Forelimb muscle (tissue), 1 donor: ENCODE results near the gene IL17RE. TPM values are rescaled to one million over a fixed set of nuclear protein-coding genes. Genes with fewer than 3 reads are reported as not detected.
A peak's percentile ranks its signal among the peaks of the same experiment; 100 is the strongest.
"Not testable (repeated sequence)": the region's sequence is repeated elsewhere in the genome, so short reads cannot be mapped to it uniquely, and the experiment has no call there.

Source experiments
- DNase-seq: peaks from one replicate; pipeline ENCODE4 v3.0.0-alpha.2; 2013; ENCODE audit warnings: low read depth
- polyA plus RNA-seq: library from polyadenylated mRNA; unstranded; fragments of 120-200 nt; gene quantifications from one replicate; pipeline ENCODE4 v1.2.1, GENCODE V29; 2013; ENCODE audit not compliant: insufficient read length

The IL17RE gene
- 1.8 TPM for polyA plus RNA-seq

DNA sequence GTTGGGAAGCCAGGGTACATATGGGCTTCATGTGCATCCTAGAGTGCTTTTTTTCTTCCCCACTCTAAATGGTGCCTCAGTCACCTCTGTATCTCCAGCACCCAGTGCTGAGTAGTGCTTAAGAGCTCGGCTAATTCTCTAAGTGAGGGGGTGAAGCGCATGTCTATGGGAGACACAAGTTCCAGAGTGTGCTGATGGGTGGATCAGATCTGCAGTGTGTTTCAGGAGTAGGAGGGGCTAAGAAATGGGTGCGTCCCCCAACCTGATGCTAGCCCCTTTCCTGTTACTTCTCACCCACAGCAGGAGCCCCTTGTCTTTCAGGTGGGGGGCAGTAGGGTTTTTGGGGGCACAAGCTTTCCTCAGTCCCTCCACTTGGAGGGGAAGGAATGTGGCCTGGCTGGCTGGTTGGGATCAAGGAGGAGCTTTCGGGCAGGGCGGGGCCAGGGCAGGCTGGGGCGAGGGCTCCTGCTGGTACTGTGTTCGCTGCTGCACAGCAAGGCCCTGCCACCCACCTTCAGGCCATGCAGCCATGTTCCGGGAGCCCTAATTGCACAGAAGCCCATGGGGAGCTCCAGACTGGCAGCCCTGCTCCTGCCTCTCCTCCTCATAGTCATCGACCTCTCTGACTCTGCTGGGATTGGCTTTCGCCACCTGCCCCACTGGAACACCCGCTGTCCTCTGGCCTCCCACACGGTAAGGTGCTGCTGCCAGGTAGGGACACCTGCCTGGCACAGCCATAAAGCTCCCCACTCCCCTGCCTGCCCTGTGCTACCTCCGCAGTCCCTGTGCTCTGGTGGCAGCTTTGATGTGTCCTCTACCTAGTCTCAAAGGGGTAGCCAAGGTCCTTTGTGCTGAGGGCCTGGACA is at the start of gene IL17RE:
Gene IL17RE, plus strand, starts transcription at position 477 of the 866 bp plus-strand sequence. Its CDS starts 85 bp downstream, at position 562.
- DNase-seq: no peak

- not testable (repeated sequence) for DNase-seq
Measured at GRCh38 chr3:9854291-9854940, 48.2 kb upstream of the IL17RE start.

- DNase-seq: no peak
Measured at GRCh38 chr3:9855594-9855993, 47.1 kb upstream of the IL17RE start.

DNA sequence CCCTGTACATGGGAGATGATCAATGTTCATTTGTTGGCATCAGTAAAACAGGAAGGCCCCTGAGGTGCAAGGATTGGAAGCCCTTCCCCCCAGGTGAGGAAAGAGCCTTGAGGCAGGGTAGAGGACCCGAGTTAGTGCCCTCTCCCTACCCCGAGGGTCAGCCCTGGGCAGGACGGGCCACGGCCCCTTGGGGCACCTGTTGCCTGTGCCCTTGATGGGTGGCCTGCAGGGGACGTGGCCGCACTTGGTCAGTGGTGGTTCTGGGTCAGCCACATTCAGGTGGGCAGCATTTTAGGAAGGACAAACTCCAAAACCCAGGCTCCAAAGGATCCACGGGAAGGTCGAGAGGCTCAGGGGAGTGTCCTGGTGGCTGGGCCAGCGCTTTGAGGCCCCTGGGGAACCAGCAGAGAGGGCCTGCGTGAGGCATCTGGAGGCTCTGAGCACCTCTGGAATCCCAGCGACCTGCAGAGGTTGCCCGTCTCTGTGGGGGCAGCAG is 43.1 kb upstream of the IL17RE start:
- no peak for DNase-seq

- no peak for DNase-seq
Measured at GRCh38 chr3:9861201-9861600, 41.4 kb upstream of the IL17RE start.

- no peak for DNase-seq
Measured at GRCh38 chr3:9861626-9862130, 41.0 kb upstream of the IL17RE start.

DNA sequence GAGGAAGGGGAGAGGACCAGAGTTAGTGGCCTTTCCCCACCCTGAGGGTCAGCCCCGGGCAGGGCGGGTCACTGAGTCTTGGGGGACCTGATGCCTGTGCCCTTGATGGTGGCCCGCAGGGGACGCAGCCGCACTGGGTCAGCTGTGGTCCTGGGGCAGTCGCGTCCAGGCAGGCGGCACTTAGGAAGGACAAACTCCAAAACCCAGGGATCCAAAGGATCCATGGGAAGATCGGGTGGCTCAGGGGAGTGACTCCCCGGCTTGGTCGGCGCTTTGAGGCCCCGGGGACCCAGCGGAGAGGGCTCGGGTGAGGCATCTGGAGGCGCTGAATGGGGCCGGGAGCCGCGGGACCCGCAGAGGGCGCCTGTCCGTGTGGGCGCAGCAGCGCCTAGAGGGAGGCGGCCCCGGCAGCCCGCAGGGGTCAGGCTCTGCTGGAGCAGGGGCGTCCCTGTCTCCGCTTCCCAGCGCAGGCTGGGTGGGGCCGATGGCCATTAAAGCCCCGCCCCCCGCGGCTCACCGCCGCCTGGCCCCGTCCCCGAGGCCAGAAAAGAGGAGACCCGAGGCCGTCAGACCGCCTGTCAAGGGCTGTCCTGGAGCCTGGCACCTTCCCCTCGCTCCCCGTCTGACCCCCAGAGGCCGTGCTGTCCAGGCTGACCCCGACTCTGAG is 40.1 kb upstream of the IL17RE start:
- DNase-seq: no peak

DNA sequence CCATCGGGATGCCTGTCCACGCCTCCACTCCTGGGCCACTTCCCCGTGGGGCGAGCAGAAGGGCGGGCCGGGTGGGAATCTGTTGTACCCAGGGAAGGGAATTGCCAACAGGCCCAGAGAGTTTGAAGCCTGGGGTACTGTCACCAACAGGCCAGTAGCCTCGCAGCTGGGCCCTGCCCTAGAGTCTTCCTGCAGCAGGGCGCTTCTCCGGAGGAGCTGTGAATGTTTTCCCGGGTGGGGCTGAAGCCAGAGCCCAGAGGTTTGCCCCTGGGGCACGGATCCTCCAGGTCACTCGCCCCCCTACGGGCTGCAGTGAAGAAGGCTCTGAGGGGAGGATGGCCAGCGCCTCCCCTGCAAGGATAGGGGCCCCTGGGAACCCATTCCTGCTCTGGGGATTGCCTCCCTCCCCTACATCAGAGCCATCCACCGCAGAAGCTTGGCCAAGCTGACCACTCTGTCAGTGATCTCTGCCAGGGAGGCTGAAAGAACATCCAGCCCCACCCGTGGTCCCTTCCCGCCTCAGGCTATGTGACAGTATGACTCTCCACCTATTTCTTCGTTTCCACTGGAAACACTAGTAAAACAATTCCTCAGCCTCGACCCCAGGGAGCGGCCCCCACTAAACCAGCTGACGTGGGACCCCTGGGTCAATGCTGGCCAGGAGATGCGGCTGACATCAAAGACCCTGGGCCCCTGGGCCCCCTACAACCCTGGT is 39.4 kb upstream of the IL17RE start:
- no peak for DNase-seq

DNA sequence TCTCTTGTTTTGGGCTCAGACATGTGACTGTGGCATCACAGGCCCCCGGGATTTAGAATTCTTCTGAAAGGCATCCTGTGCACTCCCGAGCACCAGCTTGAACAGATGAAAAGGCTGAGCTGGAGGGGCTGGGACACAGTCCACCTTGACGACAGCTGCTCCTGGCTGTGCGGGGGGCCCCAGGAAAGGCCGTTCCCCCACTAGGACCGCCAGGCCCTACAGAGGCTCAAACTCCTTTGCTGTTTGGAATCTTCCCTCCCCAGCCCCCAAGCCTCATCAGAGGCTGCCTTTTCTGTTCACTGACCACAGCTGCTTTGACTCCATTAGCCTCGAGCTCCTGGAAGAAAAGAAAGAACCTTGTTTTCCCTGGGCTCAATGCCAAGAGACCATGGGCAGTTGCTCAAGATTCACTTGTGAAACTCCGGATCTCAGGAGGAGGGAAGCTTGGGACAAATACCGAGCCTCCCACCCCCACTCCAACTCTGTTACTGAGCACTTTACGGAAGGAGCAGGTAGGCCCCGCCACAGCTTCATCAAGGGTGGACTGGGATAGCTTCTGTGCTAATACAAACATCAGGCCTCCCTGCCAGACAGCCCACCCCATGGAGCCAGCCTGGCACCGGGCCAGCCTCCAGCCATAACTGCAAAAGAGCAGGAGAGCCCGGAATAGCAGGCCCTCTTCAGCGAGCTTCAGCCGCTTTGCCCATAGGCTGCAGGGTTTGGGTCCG is 38.3 kb upstream of the IL17RE start:
- peak; percentile 62 for DNase-seq

- DNase-seq: not testable (repeated sequence)
Measured at GRCh38 chr3:9865125-9865637, 37.5 kb upstream of the IL17RE start.

- DNase-seq: no peak
Measured at GRCh38 chr3:9866639-9867038, 36.0 kb upstream of the IL17RE start.

- DNase-seq: no peak
Measured at GRCh38 chr3:9867106-9867505, 35.5 kb upstream of the IL17RE start.

- DNase-seq: no peak
Measured at GRCh38 chr3:9869955-9870354, 32.7 kb upstream of the IL17RE start.

DNA sequence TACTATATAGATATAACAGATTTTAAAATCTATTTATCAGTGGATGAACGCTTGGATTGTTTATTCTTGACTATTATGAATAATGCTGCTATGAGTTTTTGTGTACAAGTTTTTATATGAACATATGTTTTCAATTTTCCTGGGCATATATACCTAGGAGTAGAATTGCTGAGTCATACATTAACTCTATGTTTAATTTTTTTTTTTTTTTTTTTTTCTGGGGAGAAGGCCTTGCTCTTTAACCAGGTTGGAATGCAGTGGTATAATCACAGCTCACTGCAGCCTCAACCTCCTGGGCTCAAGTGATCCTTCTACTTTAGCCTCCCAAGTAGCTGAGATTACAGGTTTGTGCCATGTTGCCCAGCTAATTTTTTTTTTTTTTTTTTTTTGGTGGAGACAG is 31.7 kb upstream of the IL17RE start:
- DNase-seq: no peak

DNA sequence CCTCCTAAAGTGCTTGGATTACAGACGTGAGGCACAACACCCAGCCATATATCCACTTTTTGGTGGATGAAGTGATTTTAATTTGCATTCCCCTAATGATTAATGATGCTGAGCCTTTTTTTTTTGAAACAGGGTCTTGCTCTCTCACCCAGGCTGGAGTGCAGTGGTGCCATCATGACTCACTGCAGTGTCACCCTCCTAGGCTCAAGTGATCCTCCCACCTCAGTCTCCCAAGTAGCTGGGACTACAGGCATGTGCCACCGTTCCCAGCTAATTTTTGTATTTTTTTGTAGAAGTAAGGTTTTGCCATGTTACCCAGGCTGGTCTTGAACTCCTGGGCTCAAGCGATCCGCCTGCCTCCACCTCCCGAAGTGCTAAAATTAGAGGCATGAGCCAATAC is 30.6 kb upstream of the IL17RE start:
- not testable (repeated sequence) for DNase-seq

DNA sequence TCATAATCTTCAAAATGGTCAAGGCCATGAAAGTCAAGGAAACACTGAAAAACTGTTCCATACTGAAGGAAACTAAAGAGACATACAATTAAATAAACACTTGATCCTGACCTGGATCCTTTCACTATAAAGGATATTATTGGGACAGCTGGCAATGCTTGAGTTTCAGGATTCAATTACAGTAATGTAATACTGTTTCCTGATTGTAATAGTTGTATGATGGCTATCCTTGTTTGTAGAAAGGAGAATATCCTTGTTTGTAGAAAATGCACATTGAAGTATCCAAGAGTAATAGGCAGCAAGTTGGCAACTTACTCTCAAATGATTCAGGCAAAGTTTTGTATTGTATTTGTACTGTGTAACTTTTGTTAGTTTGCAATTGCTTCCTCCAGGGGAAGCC is 27.2 kb upstream of the IL17RE start:
- DNase-seq: no peak

- not testable (repeated sequence) for DNase-seq
Measured at GRCh38 chr3:9876255-9876654, 26.4 kb upstream of the IL17RE start.

DNA sequence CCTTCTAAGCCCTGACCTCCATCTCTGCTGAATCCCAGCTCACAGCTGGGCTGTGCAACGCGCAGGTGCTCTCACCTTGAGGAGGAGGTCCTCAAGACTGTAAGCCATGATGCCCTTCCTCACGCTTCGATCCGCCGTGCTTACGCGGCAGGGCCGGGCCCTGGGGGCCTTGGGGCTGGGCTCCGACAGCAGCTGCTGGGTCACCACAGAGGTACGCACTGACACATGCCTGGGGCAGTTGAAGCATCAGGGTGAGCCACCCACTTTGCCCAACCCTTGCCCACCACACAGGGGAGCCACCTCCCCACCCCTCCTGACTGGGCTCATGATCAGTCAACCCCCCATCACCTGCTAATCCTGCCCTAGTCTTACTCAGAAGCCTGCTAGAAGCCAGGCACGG is 25.7 kb upstream of the IL17RE start:
- DNase-seq: no peak

DNA sequence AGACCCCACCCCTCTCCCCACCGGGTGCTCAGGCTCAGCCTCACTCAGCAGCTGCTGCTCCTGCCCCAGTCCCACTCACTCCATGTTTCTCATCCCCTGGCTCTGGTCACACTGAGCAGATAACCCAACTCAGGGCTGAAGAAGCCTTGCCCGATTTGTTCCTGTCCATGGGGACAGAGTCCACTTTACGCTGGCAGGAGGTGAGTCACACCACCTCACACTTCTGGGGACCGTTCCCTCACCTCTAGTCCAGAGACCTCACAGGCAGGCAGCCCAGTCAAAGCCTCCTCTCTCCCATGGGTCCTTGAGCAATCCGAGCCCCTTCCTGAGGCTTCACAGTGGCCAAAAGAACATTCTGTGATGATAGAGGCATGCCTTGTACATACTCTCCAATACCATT is 23.9 kb upstream of the IL17RE start:
- DNase-seq: no peak

DNA sequence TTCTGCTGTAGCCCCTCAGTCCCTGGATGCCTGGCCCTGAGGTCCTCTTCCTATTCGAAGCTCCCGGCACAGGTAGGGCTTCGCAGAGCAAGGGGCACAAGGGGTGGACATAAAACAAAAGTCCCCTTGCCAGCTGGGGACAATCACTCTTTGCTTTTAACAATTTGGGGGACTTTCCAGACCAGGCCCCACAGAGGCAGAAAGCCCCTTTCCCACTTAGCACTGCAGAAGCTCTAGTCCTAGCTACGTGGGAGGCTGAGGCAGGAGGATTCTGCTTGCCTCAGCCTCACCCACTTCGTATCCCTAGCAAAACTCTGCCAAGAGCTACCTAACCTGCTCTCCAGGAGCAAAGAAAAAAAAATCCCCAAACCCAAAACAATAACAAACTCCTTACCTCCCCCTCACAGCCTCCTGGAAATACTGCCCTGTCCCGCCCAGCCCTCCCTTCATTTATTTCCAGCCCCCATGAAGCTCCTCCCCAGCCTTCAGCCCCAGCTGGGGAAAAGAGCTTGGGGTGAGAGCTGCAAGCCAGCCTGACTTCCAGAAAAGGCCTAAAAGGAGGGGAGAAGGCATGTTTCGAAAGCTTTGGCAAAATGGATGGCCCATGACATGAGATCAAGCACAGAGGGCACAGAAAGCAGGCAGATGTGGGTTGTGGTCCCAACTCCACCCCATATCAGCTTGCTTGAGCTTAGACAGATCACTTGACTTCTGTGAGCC is 22.7 kb upstream of the IL17RE start, which contains the start of gene CIDEC:
Gene CIDEC, minus strand, starts transcription at position 424 of the 720 bp plus-strand sequence. CDS start 1,767 bp downstream, outside the sequence.
- DNase-seq: no peak
